PC-9 (cell line): ENCODE results near the gene B3GALT4. TPM values are rescaled to one million over a fixed set of nuclear protein-coding genes. Genes with fewer than 3 reads are reported as not detected.

Experiments used
- BruUV-seq: library from RNA; stranded (reverse); fragments of 400-500 nt; replicated peaks from 2 replicates; lab custom pipeline; 2021; lab: Mats Ljungman, UMichigan
- CTCF ChIA-PET: fragments of 300-600 bp; sonication (Branson Sonifier 250); formaldehyde crosslinking; loops from one replicate; lab custom pipeline; 2022; ENCODE audit warnings: antibody characterized with exemption; lab: Charles Lee
- POLR2A ChIA-PET: fragments of 300-600 bp; sonication (Branson Sonifier 250); formaldehyde crosslinking; loops from one replicate; lab custom pipeline; 2022; ENCODE audit warnings: antibody characterized with exemption; ENCODE audit not compliant: unreplicated experiment; lab: Charles Lee
- DNase-seq, 2 experiments: peaks; one replicate each; pipeline versions ENCODE4 v3.0.0 to v3.0.0-alpha.2; 2015 to 2022; ENCODE audit warnings: mixed read lengths in 1 of 2
- H2AFZ ChIP-seq: fragments of 200-600 bp; sonication (generic); 2 replicates; pipeline ENCODE4 v1.8.1; 2017; ENCODE audit warnings: antibody characterized with exemption
- H3F3A ChIP-seq: fragments of 200-600 bp; sonication (generic); 2 replicates; pipeline ENCODE4 v1.8.1; 2017; ENCODE audit warnings: antibody characterized with exemption, mild to moderate bottlenecking, low read depth; ENCODE audit not compliant: insufficient read depth
- H3K27ac ChIP-seq: fragments of 200-600 bp; sonication (generic); 2 replicates; pipeline ENCODE4 v1.6.1; 2016; ENCODE audit warnings: mixed run types
- H3K27me3 ChIP-seq: fragments of 200-600 bp; sonication (generic); 2 replicates; pipeline ENCODE4 v1.6.1; 2016; ENCODE audit warnings: low read depth, mixed run types; ENCODE audit not compliant: insufficient read depth
- H3K36me3 ChIP-seq: fragments of 200-600 bp; sonication (generic); 2 replicates; pipeline ENCODE4 v1.6.1; 2016; ENCODE audit warnings: low read depth, mixed run types
- H3K4me1 ChIP-seq: fragments of 200-600 bp; sonication (generic); replicated peaks from 2 replicates; pipeline ENCODE4 v1.6.1; 2016; ENCODE audit warnings: mixed run types; ENCODE audit not compliant: insufficient read depth
- H3K4me2 ChIP-seq: fragments of 200-600 bp; sonication (generic); 2 replicates; pipeline ENCODE4 v1.6.1; 2017; ENCODE audit warnings: mixed run types
- H3K4me3 ChIP-seq: fragments of 200-600 bp; sonication (generic); 2 replicates; pipeline ENCODE4 v1.6.1; 2016; ENCODE audit warnings: mixed run types
- H3K79me2 ChIP-seq: fragments of 200-600 bp; sonication (generic); 2 replicates; pipeline ENCODE4 v1.6.1; 2017; ENCODE audit warnings: low read depth, mixed run types
- H3K9me2 ChIP-seq: fragments of 200-600 bp; sonication (generic); 2 replicates; pipeline ENCODE4 v1.8.1; 2017; ENCODE audit warnings: mild to moderate bottlenecking; ENCODE audit not compliant: insufficient read depth
- H3K9me3 ChIP-seq: fragments of 200-600 bp; sonication (generic); 2 replicates; pipeline ENCODE4 v1.8.1; 2016; ENCODE audit warnings: low read depth; ENCODE audit not compliant: insufficient read depth
- H4K20me1 ChIP-seq: fragments of 200-600 bp; sonication (generic); 2 replicates; pipeline ENCODE4 v1.8.1; 2017; ENCODE audit not compliant: insufficient read depth
- EZH2 ChIP-seq: fragments of 200-600 bp; sonication (generic); IDR thresholded peaks from 2 replicates; pipeline ENCODE4 v1.8.0; 2017; ENCODE audit warnings: antibody characterized with exemption, low read depth
- intact Hi-C: fragments of 100-400 bp; cut with micrococcal nuclease; formaldehyde crosslinking; loops from one replicate; pipeline ENCODE4 v1.10.0; 2022; ENCODE audit not compliant: unreplicated experiment
- total RNA-seq: library from RNA; stranded (reverse); gene quantifications from 2 replicates; pipeline ENCODE4 v1.2.3, GENCODE V29; 2021
- TF ChIP-seq, protein P1 (sequence below): fragments of 200-600 bp; sonication (generic); conservative IDR thresholded peaks from 2 replicates; pipeline ENCODE4 v1.6.1; 2017; ENCODE audit warnings: mixed run types, antibody characterized with exemption, mild to moderate bottlenecking, moderate library complexity

Gene B3GALT4
- total RNA-seq, 1 experiment from 2014 or later = 10.3 TPM

DNA sequence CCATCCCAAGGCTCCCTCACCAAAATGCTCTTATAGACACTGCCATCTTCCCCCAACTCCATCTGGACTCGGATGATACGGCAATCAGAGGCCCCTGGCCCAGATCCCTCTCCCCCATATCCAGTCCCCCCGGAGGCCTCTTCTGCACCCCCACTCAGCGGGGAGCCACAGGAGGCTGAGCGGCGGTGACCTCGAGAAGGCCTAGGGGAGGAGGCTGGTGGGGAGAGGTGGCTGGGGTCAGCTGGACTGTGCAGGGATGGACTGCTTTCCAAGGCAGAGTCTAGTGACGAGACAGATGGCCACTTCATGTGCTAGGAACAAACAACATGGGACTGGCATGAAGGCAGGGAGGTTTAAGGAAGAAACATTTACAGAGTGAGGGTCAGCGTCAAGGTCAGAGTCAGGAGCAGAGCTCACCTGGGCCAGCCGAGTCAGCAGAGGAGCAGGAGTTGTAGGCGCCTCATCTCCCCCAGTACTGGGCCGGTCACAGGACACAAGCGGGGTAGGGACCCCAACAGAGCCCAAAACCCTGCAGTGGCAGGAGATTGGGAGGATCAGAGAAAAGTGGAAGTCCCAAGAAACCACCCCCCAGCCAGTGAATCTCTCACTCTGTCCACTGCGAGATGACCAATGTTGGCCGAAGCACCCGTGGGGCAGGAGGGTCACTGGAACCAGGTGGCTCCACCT lies 16.2 kb downstream of the B3GALT4 start:
- no peak overlapping the region for H2AFZ ChIP-seq
- peak in 1 of 2 experiments; percentile 0 for DNase-seq
- H3K4me1 ChIP-seq = peaks cover 13% of the 10 kb centered on the region
- H3K9me2 ChIP-seq = no peaks in the 10 kb centered on the region
- H3K27ac ChIP-seq = no peak overlapping the region
- no peaks in the 10 kb centered on the region for H3K27me3 ChIP-seq
- BruUV-seq = no TSS peak
- no peak overlapping the region for H3K4me3 ChIP-seq
- H4K20me1 ChIP-seq = no peaks in the 10 kb centered on the region; the same call in 1 of the 2 replicates
- CTCF ChIA-PET = no interaction called here
- POLR2A ChIA-PET = no interaction called here
- H3K4me2 ChIP-seq = no peak overlapping the region
- peaks cover 5% of the 10 kb centered on the region; the same call in 1 of the 2 replicates for H3K36me3 ChIP-seq
- no peak for TF ChIP-seq EZH2
- TF ChIP-seq, protein P1, sequence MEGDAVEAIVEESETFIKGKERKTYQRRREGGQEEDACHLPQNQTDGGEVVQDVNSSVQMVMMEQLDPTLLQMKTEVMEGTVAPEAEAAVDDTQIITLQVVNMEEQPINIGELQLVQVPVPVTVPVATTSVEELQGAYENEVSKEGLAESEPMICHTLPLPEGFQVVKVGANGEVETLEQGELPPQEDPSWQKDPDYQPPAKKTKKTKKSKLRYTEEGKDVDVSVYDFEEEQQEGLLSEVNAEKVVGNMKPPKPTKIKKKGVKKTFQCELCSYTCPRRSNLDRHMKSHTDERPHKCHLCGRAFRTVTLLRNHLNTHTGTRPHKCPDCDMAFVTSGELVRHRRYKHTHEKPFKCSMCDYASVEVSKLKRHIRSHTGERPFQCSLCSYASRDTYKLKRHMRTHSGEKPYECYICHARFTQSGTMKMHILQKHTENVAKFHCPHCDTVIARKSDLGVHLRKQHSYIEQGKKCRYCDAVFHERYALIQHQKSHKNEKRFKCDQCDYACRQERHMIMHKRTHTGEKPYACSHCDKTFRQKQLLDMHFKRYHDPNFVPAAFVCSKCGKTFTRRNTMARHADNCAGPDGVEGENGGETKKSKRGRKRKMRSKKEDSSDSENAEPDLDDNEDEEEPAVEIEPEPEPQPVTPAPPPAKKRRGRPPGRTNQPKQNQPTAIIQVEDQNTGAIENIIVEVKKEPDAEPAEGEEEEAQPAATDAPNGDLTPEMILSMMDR = no peak
- H3K79me2 ChIP-seq = peaks cover 54% of the 10 kb centered on the region
- H3K9me3 ChIP-seq = no peaks in the 10 kb centered on the region
- H3F3A ChIP-seq = peaks cover 20% of the 10 kb centered on the region
- intact Hi-C loops = no loop called here

DNA sequence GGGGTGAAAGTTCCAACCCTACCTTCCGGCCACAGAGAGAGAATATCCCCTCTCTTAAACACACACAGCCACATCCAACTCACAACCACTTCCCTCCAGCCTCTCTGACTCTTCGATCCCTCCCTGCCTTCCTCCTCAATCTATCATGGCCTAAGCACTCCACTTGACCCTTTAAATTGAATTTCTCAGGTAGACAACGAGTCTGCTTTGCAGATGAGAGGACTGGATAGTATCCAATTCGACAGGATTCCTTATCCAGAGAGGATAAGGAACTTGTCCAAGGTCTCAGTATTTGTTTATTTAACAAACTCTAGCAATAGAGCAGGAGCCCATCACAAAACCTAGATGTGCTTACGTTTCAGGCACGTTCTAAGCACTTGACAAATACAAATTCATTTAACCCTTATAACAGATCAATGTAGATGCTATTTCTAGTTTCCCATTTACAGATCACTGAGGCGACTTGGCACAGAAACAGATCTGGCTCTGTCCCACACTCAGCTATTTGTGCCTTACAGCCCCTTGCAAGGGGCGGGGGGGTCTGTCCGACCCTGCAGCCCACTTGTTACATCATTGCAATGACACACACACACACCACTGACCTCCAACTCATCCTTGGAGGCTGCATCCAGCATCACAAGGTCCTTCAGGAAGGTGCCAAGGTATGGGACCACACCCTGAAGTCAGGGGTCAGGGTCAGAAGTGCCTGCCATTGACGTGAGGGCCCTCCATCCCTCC lies 17.3 kb downstream of the B3GALT4 start:
- Histone ChIP-seq H3K27ac (no peak overlapping the region), H3K9me3 (no peaks in the 10 kb centered on the region), H3K36me3 (peaks cover 5% of the 10 kb centered on the region; the same call in 1 of the 2 replicates), H3F3A (peaks cover 20% of the 10 kb centered on the region), H3K4me3 (no peak overlapping the region), H3K4me2 (no peak overlapping the region), H4K20me1 (no peaks in the 10 kb centered on the region; the same call in 1 of the 2 replicates), H2AFZ (no peak overlapping the region), H3K79me2 (peaks cover 47% of the 10 kb centered on the region), H3K27me3 (no peaks in the 10 kb centered on the region), H3K9me2 (no peaks in the 10 kb centered on the region), H3K4me1 (peaks cover 12% of the 10 kb centered on the region)
- TF ChIP-seq, protein P1 = no peak
- TF ChIP-seq EZH2 = no peak
- peak in 1 of 2 experiments; percentile 25 for DNase-seq
- ChIA-PET POLR2A (no interaction called here), CTCF (interaction anchor here (0.6 kb wide), 1 partner anchor 31 kb away, joined by 3 read pairs; no protein-coding TSS in a partner anchor)
- intact Hi-C loops = no loop called here
- BruUV-seq = no TSS peak

DNA sequence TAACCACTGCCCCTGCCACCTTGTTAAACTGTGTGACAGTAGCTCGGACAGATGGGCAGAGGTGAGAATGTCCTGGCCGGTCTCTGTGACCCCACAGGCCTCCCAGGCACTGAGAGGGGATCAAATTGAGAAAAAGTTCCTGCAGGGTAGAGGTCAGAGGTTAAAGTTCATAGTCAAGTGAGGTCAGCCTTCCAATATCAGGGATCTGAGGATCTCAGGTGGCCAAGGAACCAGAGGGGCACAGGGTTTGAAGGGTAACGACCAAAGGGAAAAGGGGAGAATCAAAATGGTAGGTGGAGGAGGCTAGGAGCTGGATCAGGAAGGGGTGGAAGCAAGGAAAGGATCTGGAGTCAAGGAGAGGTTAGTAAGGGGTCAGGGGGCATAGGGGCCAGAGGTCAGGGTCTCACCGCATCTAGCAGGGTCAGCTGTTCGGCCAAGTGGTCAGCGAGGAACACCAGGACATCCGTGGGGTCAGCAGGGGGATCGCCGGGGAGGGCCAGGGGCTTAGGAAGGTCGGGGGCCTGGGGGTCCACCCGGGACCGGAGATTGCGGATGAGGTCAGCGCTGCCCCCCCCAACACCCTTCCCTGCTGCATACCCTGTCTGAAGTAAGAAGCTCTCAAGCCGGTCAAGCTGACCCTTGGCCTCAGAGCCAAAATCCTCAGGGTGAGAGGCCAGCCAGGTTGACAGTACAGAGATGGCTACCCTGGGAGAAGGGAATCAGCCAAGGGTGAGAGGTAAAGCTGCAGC lies 18.9 kb downstream of the B3GALT4 start:
- DNase-seq = peak in 1 of 2 experiments; percentile 4
- no TSS peak for BruUV-seq
- no peak overlapping the region for H3K4me3 ChIP-seq
- H3F3A ChIP-seq = peaks cover 35% of the 10 kb centered on the region
- no peaks in the 10 kb centered on the region for H3K9me2 ChIP-seq
- H3K4me2 ChIP-seq = peak overlapping the region; percentile 99; the same call in 1 of the 2 replicates
- H3K27ac ChIP-seq = no peak overlapping the region
- TF ChIP-seq, protein P1 = no peak
- no peak for TF ChIP-seq EZH2
- no peak overlapping the region for H2AFZ ChIP-seq
- intact Hi-C loops = loop anchor here (5.0 kb wide), 1 partner anchor 117 kb away; the partner anchor contains the start of gene PHF1
- peaks cover 40% of the 10 kb centered on the region for H3K79me2 ChIP-seq
- H3K27me3 ChIP-seq = no peaks in the 10 kb centered on the region
- CTCF ChIA-PET = no interaction called here
- no peaks in the 10 kb centered on the region; the same call in 1 of the 2 replicates for H4K20me1 ChIP-seq
- no peaks in the 10 kb centered on the region for H3K9me3 ChIP-seq
- peaks cover 12% of the 10 kb centered on the region for H3K4me1 ChIP-seq
- POLR2A ChIA-PET = no interaction called here
- peaks cover 5% of the 10 kb centered on the region; the same call in 1 of the 2 replicates for H3K36me3 ChIP-seq
